OCI-LY3 (cell line): ENCODE measurements around the gene CAMTA1.

Experiments used
- H2AFZ ChIP-seq: fragments of 200-600, 300-600 bp; shearing (Covaris generic); 2 replicates; pipeline ENCODE4 v1.6.0; 2014; ENCODE audit warnings: antibody characterized with exemption, low read depth, low read length
- H3K27ac ChIP-seq: fragments of 200-600, 300-600 bp; sonication (generic); 2 replicates; pipeline ENCODE4 v1.5.1; 2014; ENCODE audit warnings: mild to moderate bottlenecking, low read length, moderate library complexity, mixed read lengths
- H3K27me3 ChIP-seq: fragments of 200-600, 300-600 bp; sonication (generic); 2 replicates; pipeline ENCODE4 v1.6.1; 2014; ENCODE audit warnings: low read depth, low read length, mixed read lengths
- H3K36me3 ChIP-seq: fragments of 200-600, 300-600 bp; sonication (generic); replicated peaks from 2 replicates; pipeline ENCODE3; 2014; ENCODE audit warnings: low read depth, low read length, mixed read lengths
- H3K4me1 ChIP-seq: fragments of 300-600, 200-600 bp; sonication (generic); 2 replicates; pipeline ENCODE4 v1.6.1; 2014; ENCODE audit warnings: low read length, mixed read lengths
- H3K4me2 ChIP-seq: fragments of 200-600, 300-600 bp; sonication (generic); 2 replicates; pipeline ENCODE4 v1.6.1; 2014; ENCODE audit warnings: low read length, mixed read lengths
- H3K4me3 ChIP-seq: fragments of 300-600, 200-600 bp; sonication (generic); 2 replicates; pipeline ENCODE4 v1.5.1; 2014; ENCODE audit warnings: antibody characterized with exemption, mild to moderate bottlenecking, low read length, moderate library complexity
- H3K79me2 ChIP-seq: fragments of 300-600, 200-600 bp; shearing (Covaris generic); 2 replicates; pipeline ENCODE4 v1.6.1; 2014; ENCODE audit warnings: mild to moderate bottlenecking, low read length, mixed read lengths
- H3K9ac ChIP-seq: fragments of 300-600, 200-600 bp; shearing (Covaris generic); 2 replicates; pipeline ENCODE4 v1.6.0; 2014; ENCODE audit warnings: mild to moderate bottlenecking, low read length, moderate library complexity
- H3K9me3 ChIP-seq: fragments of 200-600, 300-600 bp; shearing (Covaris generic); 2 replicates; pipeline ENCODE4 v1.6.1; 2014; ENCODE audit warnings: low read length, mixed read lengths; ENCODE audit not compliant: insufficient read depth
- H4K20me1 ChIP-seq: fragments of 200-600, 300-600 bp; sonication (generic); 2 replicates; pipeline ENCODE4 v1.6.1; 2016; ENCODE audit warnings: low read length, mixed read lengths; ENCODE audit not compliant: insufficient read depth
- EZH2phosphoT487 ChIP-seq: fragments of 200-600 bp; shearing (Covaris generic); IDR thresholded peaks from 2 replicates; pipeline ENCODE4 v1.6.1; 2018; ENCODE audit warnings: antibody characterized with exemption, mixed run types, low read depth
- TF ChIP-seq, protein P1 (sequence below): fragments of 200-600, 300-600 bp; sonication (generic); IDR thresholded peaks from 2 replicates; pipeline ENCODE4 v1.5.1; 2014; ENCODE audit warnings: antibody characterized with exemption, low read length, low read depth

The CAMTA1 gene

DNA sequence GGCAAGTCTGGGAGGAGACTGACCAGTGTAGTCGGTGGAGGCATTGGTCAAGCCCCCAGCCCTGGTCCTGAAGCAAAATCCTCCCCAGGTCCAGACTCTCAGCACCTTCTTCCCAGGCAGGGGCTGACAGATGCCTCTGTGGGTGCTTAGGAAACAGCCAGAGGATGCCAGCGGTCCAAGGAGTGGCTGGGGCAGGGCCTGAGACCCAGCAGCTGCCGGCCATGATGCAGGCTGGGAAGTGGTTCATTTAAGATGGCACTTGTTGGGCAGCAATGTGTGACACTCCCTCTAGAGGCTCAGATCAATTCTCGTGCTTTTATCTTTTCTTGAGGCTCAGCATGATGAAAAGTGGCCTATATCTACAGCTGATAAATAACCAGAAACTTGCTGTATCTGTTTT, 820.8 kb downstream of the CAMTA1 start:
- Histone ChIP-seq H3K9ac (no peak overlapping the region), H2AFZ (no peak overlapping the region)
- TF ChIP-seq, protein P1, sequence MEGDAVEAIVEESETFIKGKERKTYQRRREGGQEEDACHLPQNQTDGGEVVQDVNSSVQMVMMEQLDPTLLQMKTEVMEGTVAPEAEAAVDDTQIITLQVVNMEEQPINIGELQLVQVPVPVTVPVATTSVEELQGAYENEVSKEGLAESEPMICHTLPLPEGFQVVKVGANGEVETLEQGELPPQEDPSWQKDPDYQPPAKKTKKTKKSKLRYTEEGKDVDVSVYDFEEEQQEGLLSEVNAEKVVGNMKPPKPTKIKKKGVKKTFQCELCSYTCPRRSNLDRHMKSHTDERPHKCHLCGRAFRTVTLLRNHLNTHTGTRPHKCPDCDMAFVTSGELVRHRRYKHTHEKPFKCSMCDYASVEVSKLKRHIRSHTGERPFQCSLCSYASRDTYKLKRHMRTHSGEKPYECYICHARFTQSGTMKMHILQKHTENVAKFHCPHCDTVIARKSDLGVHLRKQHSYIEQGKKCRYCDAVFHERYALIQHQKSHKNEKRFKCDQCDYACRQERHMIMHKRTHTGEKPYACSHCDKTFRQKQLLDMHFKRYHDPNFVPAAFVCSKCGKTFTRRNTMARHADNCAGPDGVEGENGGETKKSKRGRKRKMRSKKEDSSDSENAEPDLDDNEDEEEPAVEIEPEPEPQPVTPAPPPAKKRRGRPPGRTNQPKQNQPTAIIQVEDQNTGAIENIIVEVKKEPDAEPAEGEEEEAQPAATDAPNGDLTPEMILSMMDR = no peak
- no peak for TF ChIP-seq EZH2phosphoT487

DNA sequence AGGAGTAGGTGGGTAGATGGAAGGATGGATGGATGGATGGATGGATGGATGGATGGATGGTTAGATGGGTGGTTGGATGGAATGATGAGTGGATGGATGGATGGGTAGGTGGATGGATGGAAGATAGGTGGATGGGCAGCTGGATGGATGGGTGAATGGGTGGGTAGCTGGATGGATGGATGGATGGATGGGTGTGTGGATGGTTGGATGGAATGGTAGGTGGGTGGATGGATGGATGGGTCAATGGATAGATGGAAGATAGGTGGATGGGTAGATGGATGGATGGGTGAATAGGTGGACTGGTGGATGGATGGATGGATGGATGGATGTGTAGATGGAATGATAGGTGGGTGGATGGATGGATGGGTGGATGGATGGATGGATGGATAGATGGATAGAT, 821.8 kb downstream of the CAMTA1 start:
- Histone ChIP-seq H3K4me2 (no peak overlapping the region), H3K79me2 (no peaks in the 10 kb centered on the region), H3K4me3 (no peak overlapping the region), H2AFZ (no peak overlapping the region), H3K9me3 (no peaks in the 10 kb centered on the region), H3K27me3 (no peaks in the 10 kb centered on the region), H3K27ac (no peak overlapping the region), H3K9ac (no peak overlapping the region), H4K20me1 (no peaks in the 10 kb centered on the region), H3K36me3 (no peaks in the 10 kb centered on the region), H3K4me1 (no peaks in the 10 kb centered on the region)
- TF ChIP-seq, protein P1 = no peak
- TF ChIP-seq EZH2phosphoT487 = no peak

More for the DNA sequence above, 820.8 kb downstream of the CAMTA1 start:
- Histone ChIP-seq H3K79me2 (no peaks in the 10 kb centered on the region), H3K9me3 (no peaks in the 10 kb centered on the region), H3K4me2 (no peak overlapping the region), H3K27me3 (no peaks in the 10 kb centered on the region), H4K20me1 (no peaks in the 10 kb centered on the region), H3K27ac (no peak overlapping the region), H3K4me3 (no peak overlapping the region), H3K4me1 (no peaks in the 10 kb centered on the region), H3K36me3 (no peaks in the 10 kb centered on the region)

DNA sequence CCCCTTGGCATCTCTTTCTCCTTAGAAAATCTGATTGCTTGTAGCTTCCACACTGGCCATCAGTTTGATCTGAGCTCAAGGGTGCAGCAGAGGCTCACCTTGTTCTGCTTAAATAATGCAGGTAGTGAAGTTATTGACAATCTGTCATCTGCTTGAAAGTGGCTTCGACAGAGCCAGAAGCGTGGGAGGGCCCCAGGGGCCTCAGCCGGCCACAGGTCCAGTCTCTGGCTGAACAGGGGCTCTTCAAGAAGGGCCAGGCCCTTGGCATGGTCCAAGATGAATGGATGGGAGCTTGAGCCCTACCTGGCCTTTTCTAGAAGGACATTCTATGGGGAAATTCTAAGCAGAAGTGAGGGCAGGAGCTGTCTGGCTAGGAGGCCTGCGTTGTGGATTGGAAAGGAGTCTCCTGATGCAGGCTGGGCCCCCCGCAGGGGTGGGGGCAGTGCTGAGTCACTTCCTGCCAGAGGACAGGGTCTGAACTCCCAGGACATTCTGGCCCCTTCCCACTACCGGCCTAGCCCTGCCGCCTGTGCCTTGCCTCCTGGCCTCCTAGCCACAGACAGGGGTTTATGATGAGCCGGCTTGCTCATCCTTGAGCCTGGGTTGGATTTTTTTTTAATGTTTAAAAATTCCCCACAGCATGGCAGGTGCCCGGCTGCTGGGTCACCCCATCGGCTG, 823.5 kb downstream of the CAMTA1 start:
- no peak overlapping the region for H3K27ac ChIP-seq
- TF ChIP-seq EZH2phosphoT487 = no peak
- TF ChIP-seq, protein P1 = no peak

DNA sequence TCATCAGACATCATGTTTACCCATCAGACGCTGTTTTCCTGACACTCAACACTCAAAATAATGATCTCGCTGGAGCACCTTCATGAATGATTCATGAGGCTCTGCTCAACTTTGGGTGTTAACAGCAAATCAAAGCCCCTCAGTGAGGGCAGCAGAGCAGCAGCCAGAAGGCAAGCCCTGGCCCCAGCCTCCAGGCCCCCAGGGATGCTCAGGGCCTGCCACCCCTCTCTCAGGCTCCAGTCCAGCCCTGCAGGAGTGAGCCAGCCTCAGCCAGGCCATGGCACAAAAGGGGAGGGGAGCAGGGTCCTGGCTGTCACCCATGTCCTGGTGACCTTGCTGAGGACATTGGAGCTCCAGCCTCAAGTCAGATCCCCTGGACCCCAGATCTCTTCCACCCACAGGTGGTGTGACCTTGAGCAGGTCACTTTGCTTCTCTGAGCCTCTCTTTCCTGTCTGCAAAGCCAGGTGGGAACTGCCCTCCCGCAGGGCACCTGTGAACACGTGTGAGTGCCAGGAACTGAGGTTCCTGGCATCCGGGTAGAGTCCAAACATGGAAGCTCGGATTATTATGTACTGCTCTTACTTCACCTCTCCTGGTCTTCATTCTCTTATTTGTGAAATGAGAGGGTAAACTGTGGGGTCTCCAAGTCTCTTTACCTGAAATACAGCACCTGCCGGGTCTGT, 824.2 kb downstream of the CAMTA1 start:
- Histone ChIP-seq H2AFZ (no peak overlapping the region), H3K79me2 (no peaks in the 10 kb centered on the region), H4K20me1 (no peaks in the 10 kb centered on the region), H3K4me2 (no peak overlapping the region), H3K36me3 (no peaks in the 10 kb centered on the region), H3K4me1 (no peaks in the 10 kb centered on the region), H3K27me3 (no peaks in the 10 kb centered on the region), H3K4me3 (no peak overlapping the region), H3K9ac (no peak overlapping the region), H3K9me3 (no peaks in the 10 kb centered on the region), H3K27ac (no peak overlapping the region)
- no peak for TF ChIP-seq EZH2phosphoT487
- TF ChIP-seq, protein P1 = no peak

More for the DNA sequence above, 823.5 kb downstream of the CAMTA1 start:
- Histone ChIP-seq H3K4me2 (no peak overlapping the region), H3K4me1 (no peaks in the 10 kb centered on the region), H4K20me1 (no peaks in the 10 kb centered on the region), H3K36me3 (no peaks in the 10 kb centered on the region), H3K9me3 (no peaks in the 10 kb centered on the region), H2AFZ (no peak overlapping the region), H3K4me3 (no peak overlapping the region), H3K27me3 (no peaks in the 10 kb centered on the region), H3K79me2 (no peaks in the 10 kb centered on the region), H3K9ac (no peak overlapping the region)
